ENCODE measurements around the gene C15orf40.
"Not testable (repeated sequence)": the region's sequence is repeated elsewhere in the genome, so short reads cannot be mapped to it uniquely, and the experiment has no call there.

C15orf40 gene

DNA sequence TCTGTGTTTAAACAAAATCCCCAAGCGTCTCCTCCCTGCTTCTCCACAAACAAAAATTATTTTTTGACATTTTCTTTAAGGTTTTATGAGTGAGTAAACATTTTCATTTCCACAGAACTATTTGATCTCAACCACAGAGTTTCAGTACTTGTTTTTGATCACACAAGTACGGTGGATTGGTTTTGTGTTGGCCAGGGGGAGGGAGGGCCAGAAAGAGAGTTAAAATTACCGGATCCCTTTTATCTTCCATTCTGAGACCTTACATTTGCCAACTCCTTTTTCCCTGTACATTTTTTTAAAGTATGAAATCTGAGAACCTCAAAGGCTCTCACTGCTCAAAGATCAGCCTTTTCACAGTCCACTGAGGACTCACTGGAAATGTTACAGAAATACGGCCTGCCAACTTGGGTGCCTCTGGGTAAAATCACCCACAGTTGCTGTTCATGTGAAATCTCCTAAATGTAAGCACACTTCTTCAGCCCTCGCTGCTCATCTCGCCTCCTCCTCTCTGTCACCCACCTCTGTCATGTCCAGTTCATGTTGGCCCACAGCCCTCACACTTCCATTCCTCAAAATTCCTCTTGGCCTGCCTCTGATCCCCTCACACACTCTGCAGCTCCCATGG is 60.6 kb downstream of the C15orf40 start:
- no peak for DNase-seq

DNA sequence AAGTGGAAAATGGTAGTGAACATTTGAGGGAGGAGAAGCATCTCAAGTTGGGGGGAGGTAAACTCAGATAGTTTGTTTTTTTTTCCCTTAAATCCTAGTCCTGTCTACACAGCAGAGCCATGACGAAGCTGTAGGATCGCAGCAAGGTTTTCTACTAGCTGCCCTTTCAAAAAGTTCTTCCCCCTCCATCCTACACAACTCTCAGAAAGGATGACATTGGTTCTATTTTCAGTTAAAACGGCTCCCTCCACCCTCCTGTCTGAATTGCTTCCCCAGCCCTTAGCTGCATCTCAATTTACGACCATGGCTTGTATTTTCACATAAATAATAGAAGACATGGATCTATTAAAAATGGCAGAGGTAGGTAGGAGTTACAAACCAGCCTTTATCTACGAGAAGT is 61.1 kb downstream of the C15orf40 start:
- DNase-seq, result no peak

- DNase-seq, result no peak
Measured at GRCh38 chr15:82946155-82946701, 65.2 kb downstream of the C15orf40 start.

DNA sequence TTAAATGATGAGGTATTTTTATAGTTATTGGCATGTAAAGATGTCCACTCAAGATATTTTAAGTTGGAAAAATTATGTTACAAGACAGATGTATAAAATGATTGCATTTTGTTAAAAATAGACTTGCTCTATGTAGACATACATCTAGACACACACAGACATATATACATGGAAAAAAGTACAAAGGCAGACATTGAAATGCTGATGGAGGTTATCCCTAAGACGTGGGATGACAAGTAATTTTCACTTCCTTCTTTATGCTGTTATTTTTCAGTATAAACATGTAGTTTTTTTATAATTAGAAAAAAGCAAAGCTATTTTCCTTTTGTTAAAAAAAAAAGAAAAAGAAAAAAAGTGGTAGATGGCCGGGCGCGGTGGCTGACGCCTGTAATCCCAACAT is 66.1 kb downstream of the C15orf40 start:
- no peak for DNase-seq

DNA sequence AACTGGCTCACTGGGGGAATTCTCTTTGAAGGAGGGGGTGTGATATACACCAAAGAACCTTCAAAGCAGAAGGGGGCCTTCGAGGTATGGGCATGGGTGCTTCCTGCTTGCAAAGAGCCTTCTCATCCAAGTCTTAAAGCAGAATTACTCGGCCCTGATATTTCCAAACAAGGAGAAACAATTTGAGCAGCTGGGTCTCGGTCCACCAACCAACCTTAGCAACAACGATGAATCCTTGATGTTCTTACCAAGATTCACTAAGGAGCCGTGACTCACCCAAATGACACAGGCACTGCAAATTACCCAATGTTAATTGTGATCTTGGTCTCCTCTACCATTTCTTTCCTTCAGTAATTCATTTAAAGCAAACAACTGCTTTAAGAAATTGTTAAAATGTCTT is 66.6 kb downstream of the C15orf40 start:
- no peak for DNase-seq

GRCh38 chr15:82944056-82944455 is 67.4 kb downstream of the C15orf40 start:
- no peak for DNase-seq

DNA sequence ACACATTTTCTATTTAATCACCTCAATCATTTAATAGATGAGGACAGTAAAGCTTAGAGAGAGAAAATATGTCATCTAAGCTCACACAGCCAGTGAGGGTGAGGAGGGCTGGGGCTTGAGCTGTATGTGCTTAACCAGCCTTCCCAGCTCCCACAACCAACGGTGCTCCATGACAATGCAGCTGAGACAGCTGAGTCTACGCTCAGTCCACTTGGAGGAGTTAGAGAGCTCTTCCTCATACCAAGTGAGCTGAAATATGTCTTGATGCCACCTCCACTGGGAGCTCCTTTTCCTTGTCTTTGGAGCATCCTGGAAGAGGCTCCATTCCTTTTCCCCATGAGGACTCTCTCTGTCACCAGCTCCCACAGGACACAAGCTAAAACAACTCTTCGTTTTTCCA is 68.3 kb downstream of the C15orf40 start:
- DNase-seq, result no peak

DNA sequence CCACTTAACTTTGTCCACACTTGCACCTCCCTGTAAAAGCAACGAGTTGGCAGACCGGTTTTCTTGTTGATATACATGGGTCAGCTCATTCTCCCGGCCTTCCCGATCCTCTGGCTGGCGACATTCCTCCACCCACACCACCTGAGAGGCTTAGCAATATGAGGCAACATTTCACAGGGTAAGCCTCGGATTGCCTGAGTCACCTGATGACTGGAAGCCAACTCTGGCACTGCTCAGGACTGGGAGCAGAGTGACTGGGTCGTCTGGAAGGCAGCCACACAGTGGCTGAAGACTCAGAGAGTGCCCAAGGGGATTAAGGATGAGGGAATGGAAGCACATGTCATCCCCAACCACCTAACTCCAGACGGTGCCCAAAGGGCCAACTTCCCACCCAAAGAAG is 68.7 kb downstream of the C15orf40 start:
- no peak for DNase-seq

GRCh38 chr15:82939678-82940077 is 71.8 kb downstream of the C15orf40 start:
- not testable (repeated sequence) for DNase-seq

Measured in stimulated activated naive CD4-positive, alpha-beta T cell treated with Interleukin-2 at 50 U/mL for 16 hours (primary cell).